Upper lobe of left lung (tissue), 6 donors: ENCODE results near the gene MAPK8IP1. TPM values are rescaled to one million over a fixed set of nuclear protein-coding genes. Genes with fewer than 3 reads are reported as not detected.
"Not testable (repeated sequence)": the region's sequence is repeated elsewhere in the genome, so short reads cannot be mapped to it uniquely, and the experiment has no call there.

Experiments used
- ATAC-seq, 2 donors: fragments of 200-7000 bp; cut with Tn5 transposase; one replicate each; pipeline ENCODE4 v1.9.1; 2022; ENCODE audit warnings: mild to moderate bottlenecking in 2 of 2, moderate library complexity in 2 of 2; ENCODE audit not compliant: low FRiP score in 2 of 2
- DNase-seq, 2 donors: peaks; one replicate each; pipeline ENCODE4 v3.0.0-alpha.2; 2019 to 2020
- H3K27ac ChIP-seq, 4 donors: fragments of 200-600 bp; sonication (generic); one replicate each; pipeline ENCODE4 v1.5.1; 2016 to 2019
- H3K27me3 ChIP-seq, 4 donors: fragments of 200-600 bp; sonication (generic); one replicate each; pipeline ENCODE4 v1.5.1; 2017 to 2019
- H3K36me3 ChIP-seq, 4 donors: fragments of 200-600 bp; sonication (generic); one replicate each; pipeline ENCODE4 v1.5.1; 2016 to 2019
- H3K4me1 ChIP-seq, 4 donors: fragments of 200-600 bp; sonication (generic); one replicate each; pipeline ENCODE4 v1.5.1; 2018 to 2019
- H3K4me3 ChIP-seq, 4 donors: fragments of 200-600 bp; sonication (generic); one replicate each; pipeline ENCODE4 v1.5.1; 2017 to 2019; ENCODE audit warnings: mild to moderate bottlenecking in 2 of 4, moderate library complexity in 1 of 4
- H3K9me3 ChIP-seq, 4 donors: fragments of 200-600 bp; sonication (generic); one replicate each; pipeline ENCODE4 v1.5.1; 2018 to 2019
- EP300 ChIP-seq, 4 donors: sonication (generic); formaldehyde crosslinking; IDR thresholded peaks; one replicate each; pipeline ENCODE4 v1.5.1; 2017; ENCODE audit warnings: antibody characterized with exemption in 4 of 4, control low read depth in 2 of 4
- POLR2A ChIP-seq, 4 donors: fragments of 450-650 bp; IDR thresholded peaks; one replicate each; pipeline ENCODE4 v1.5.1; 2016 to 2017; ENCODE audit warnings: antibody characterized with exemption in 4 of 4, mild to moderate bottlenecking in 2 of 4
- POLR2AphosphoS5 ChIP-seq, 2 donors: sonication (generic); formaldehyde crosslinking; IDR thresholded peaks; one replicate each; pipeline ENCODE4 v1.5.1; 2017; ENCODE audit warnings: antibody characterized with exemption in 2 of 2
- WGBS, 2 donors: methylation state at CpG; one replicate each; pipeline ENCODE4 v1.1.5; 2017 to 2018; 5-methylcytosine and 5-hydroxymethylcytosine counted together
- total RNA-seq, 6 donors: library from RNA; depleted of rRNA in 4 of 6; stranded (reverse); fragments of >200 nt in 4 of 6; gene quantifications; one replicate each; pipeline versions ENCODE4 v1.1.0 to v1.2.1, GENCODE V29; 2016 to 2021
- TF ChIP-seq, protein P1 (sequence below), 6 experiments: fragments of 450-650 bp in 4 of 6; fragments of 200-600 bp in 2 of 6; sonication (generic) in 2 of 6; IDR thresholded peaks; one replicate each; pipeline ENCODE4 v1.5.1; 2016 to 2019; ENCODE audit warnings: antibody characterized with exemption in 6 of 6
- donor health status: DM: no; HTN: no; CAD: no; lungs with moderate emphysema.
- donor health status: DM: no; HTN: yes; CAD: no; lungs with severe emphysema.

Gene MAPK8IP1
- 10 to 100 TPM in 1 of 6 donors, 1 to 10 TPM in 5; 2.1 to 16.0 (median 8.7) TPM for total RNA-seq

GRCh38 chr11:45885274-45885920, at the start of gene MAPK8IP1:
MAPK8IP1 (plus strand) TSS chr11:45885651; CDS start chr11:45885821, 170 bp downstream.
- peak; percentile 78 to 83 for ATAC-seq
- DNase-seq: peak; percentile 39 to 92
- Histone ChIP-seq H3K27ac (no peak within 1 kb of the TSS), H3K36me3 (peaks cover 10 to 24% (median 22%) of the 10 kb centered on the region in 4 donors), H3K4me3 (peak within 1 kb of the TSS in 3 of 4 donors; percentile 58 to 67 (median 61)), H3K9me3 (no peaks in the 10 kb centered on the region), H3K4me1 (peaks cover 5 to 12% (median 8%) of the 10 kb centered on the region in 4 donors), H3K27me3 (peaks cover 0 to 5% (median 0%) of the 10 kb centered on the region in 4 donors)
- 5 to 10% methylated on average over 10 to 13 of the region's 73 CpGs for WGBS, 2 donors
- TF ChIP-seq, protein P1, sequence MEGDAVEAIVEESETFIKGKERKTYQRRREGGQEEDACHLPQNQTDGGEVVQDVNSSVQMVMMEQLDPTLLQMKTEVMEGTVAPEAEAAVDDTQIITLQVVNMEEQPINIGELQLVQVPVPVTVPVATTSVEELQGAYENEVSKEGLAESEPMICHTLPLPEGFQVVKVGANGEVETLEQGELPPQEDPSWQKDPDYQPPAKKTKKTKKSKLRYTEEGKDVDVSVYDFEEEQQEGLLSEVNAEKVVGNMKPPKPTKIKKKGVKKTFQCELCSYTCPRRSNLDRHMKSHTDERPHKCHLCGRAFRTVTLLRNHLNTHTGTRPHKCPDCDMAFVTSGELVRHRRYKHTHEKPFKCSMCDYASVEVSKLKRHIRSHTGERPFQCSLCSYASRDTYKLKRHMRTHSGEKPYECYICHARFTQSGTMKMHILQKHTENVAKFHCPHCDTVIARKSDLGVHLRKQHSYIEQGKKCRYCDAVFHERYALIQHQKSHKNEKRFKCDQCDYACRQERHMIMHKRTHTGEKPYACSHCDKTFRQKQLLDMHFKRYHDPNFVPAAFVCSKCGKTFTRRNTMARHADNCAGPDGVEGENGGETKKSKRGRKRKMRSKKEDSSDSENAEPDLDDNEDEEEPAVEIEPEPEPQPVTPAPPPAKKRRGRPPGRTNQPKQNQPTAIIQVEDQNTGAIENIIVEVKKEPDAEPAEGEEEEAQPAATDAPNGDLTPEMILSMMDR (IDR thresholded peaks at IDR 0.05): no peak
- no peak for TF ChIP-seq EP300 (IDR thresholded peaks at IDR 0.05)
- no peak for TF ChIP-seq POLR2AphosphoS5 (IDR thresholded peaks at IDR 0.05)

DNA sequence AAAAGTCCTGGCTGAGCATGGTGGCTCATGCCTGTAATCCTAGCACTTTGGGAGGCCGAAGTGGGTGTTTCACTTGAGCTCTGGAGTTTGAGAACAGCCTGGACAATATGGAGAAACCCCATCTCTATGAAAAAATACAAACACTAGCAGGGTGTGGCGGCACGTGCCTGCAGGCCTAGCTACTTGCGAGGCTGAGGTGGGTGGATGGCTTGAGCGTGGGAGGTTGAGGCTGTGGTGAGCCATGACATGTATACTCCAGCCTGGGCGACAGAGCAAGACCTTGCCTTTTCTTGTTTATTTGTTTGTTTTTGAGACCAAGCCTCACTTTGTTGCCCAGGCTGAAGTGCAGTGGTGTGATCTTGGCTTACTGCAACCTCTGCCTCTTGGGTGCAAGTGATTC, 46.2 kb upstream of the MAPK8IP1 start:
- no peaks in the 10 kb centered on the region for H3K27me3 ChIP-seq
- H3K36me3 ChIP-seq: no peaks in the 10 kb centered on the region
- 83 to 91% methylated on average over 6 of the region's 6 CpGs for WGBS, 2 donors
- peak in 1 of 2 donors; percentile 17 for DNase-seq
- no peak overlapping the region for H3K4me3 ChIP-seq
- no peaks in the 10 kb centered on the region for H3K9me3 ChIP-seq
- no peak overlapping the region for H3K27ac ChIP-seq
- H3K4me1 ChIP-seq: peaks cover 0 to 11% (median 6%) of the 10 kb centered on the region in 4 donors
- TF ChIP-seq, protein P1 (IDR thresholded peaks at IDR 0.05): no peak
- TF ChIP-seq POLR2AphosphoS5 (IDR thresholded peaks at IDR 0.05) (no peak), EP300 (IDR thresholded peaks at IDR 0.05) (no peak), POLR2A (IDR thresholded peaks at IDR 0.05) (no peak)
- no peak for ATAC-seq

DNA sequence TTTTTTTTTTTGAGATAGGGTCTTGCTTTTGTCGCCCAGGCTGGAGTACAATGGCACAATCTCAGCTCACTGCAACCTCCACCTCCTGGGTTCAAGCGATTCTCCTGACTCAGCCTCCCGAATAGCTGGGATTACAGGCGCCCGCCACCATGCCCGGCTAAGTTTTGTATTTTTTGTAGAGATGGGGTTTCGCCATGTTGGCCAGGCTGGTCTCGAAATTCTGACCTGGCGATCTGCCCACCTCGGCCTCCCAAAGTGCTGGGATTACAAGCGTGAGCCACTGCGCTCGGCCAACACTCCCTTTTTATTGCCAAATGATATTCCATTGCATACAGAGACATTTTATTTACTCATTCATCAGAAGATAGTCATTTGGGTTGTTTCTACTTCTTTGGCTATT, 45.2 kb upstream of the MAPK8IP1 start:
- not testable (repeated sequence) for H3K4me3 ChIP-seq

GRCh38 chr11:45843158-45843924, 42.1 kb upstream of the MAPK8IP1 start:
- Histone ChIP-seq H3K9me3 (no peaks in the 10 kb centered on the region), H3K27ac (peak overlapping the region; percentile 21 to 67 (median 54)), H3K4me1 (peaks cover 13 to 25% (median 16%) of the 10 kb centered on the region in 4 donors), H3K27me3 (no peaks in the 10 kb centered on the region), H3K4me3 (no peak overlapping the region), H3K36me3 (no peaks in the 10 kb centered on the region)
- DNase-seq: peak; percentile 93
- WGBS, 2 donors: 15 to 21% methylated on average over 15 to 22 of the region's 22 CpGs
- TF ChIP-seq POLR2AphosphoS5 (IDR thresholded peaks at IDR 0.05): peak; percentile 33 to 63
- peak in 1 of 4 donors; percentile 13 for TF ChIP-seq POLR2A (IDR thresholded peaks at IDR 0.05)
- TF ChIP-seq EP300 (IDR thresholded peaks at IDR 0.05): no peak
- TF ChIP-seq, protein P1 (IDR thresholded peaks at IDR 0.05): peak; percentile 88 to 94 (median 91)
- peak; percentile 72 to 90 for ATAC-seq

More for the DNA sequence above, 45.2 kb upstream of the MAPK8IP1 start:
- not testable (repeated sequence) for H3K36me3 ChIP-seq, H3K27ac ChIP-seq, H3K9me3 ChIP-seq, ATAC-seq, H3K27me3 ChIP-seq
- peak in 1 of 2 donors; percentile 2 for DNase-seq
- 80 to 95% methylated on average over 13 of the region's 13 CpGs for WGBS, 2 donors
- H3K4me1 ChIP-seq: peaks cover 0 to 11% (median 6%) of the 10 kb centered on the region in 4 donors

- no peak for ATAC-seq
- 83 to 90% methylated on average over 3 of the region's 3 CpGs for WGBS, 2 donors
- peaks cover 29 to 41% (median 33%) of the 10 kb centered on the region in 4 donors for H3K4me1 ChIP-seq
- DNase-seq: no peak
- no peak overlapping the region for H3K4me3 ChIP-seq
- no peaks in the 10 kb centered on the region for H3K27me3 ChIP-seq
- H3K9me3 ChIP-seq: no peaks in the 10 kb centered on the region
- H3K36me3 ChIP-seq: no peaks in the 10 kb centered on the region
- TF ChIP-seq EP300 (IDR thresholded peaks at IDR 0.05) (no peak), POLR2A (IDR thresholded peaks at IDR 0.05) (no peak), POLR2AphosphoS5 (IDR thresholded peaks at IDR 0.05) (no peak)
- TF ChIP-seq, protein P1 (IDR thresholded peaks at IDR 0.05): no peak
- peak overlapping the region in 1 of 4 donors; percentile 94 for H3K27ac ChIP-seq
Observed at GRCh38 chr11:45844822-45845578, 40.5 kb upstream of the MAPK8IP1 start.
